Embryonic facial prominence (tissue), 1 donor: ENCODE measurements around the gene MPRIP.
"Not testable (repeated sequence)": the region's sequence is repeated elsewhere in the genome, so short reads cannot be mapped to it uniquely, and the experiment has no call there.

Experiments
- DNase-seq: peaks from one replicate; pipeline ENCODE4 v3.0.0-alpha.2; 2016; ENCODE audit errors: extremely low spot score

Gene MPRIP

GRCh38 chr17:17147821-17148220 lies 105.6 kb downstream of the MPRIP start:
- no peak for DNase-seq

- DNase-seq, result no peak
These were observed 107.5 kb downstream of the MPRIP start for GRCh38 chr17:17149520-17150447.

- no peak for DNase-seq
These were observed 108.2 kb downstream of the MPRIP start for GRCh38 chr17:17150448-17150800.

- DNase-seq, result no peak
These were observed 108.8 kb downstream of the MPRIP start for GRCh38 chr17:17151055-17151454.

- DNase-seq, result no peak
These were observed 109.3 kb downstream of the MPRIP start for GRCh38 chr17:17151541-17151940.

- DNase-seq, result no peak
These were observed 109.7 kb downstream of the MPRIP start for GRCh38 chr17:17151962-17152361.

GRCh38 chr17:17152385-17152784 lies 110.1 kb downstream of the MPRIP start:
- no peak for DNase-seq

GRCh38 chr17:17153071-17153470 lies 110.8 kb downstream of the MPRIP start:
- DNase-seq, result no peak

- DNase-seq, result no peak
These were observed 111.5 kb downstream of the MPRIP start for GRCh38 chr17:17153709-17154108.

GRCh38 chr17:17154556-17154955 lies 112.3 kb downstream of the MPRIP start:
- no peak for DNase-seq

GRCh38 chr17:17154981-17155380 lies 112.7 kb downstream of the MPRIP start:
- DNase-seq, result no peak

- DNase-seq, result no peak
These were observed 113.3 kb downstream of the MPRIP start for GRCh38 chr17:17155568-17155967.

- no peak for DNase-seq
These were observed 113.8 kb downstream of the MPRIP start for GRCh38 chr17:17156107-17156506.

GRCh38 chr17:17156511-17156910 lies 114.3 kb downstream of the MPRIP start:
- no peak for DNase-seq

GRCh38 chr17:17157041-17157440 lies 114.8 kb downstream of the MPRIP start:
- DNase-seq, result no peak

- not testable (repeated sequence) for DNase-seq
These were observed 116.2 kb downstream of the MPRIP start for GRCh38 chr17:17158506-17158905.

- DNase-seq, result peak; percentile 8
These were observed 117.3 kb downstream of the MPRIP start for GRCh38 chr17:17159571-17159970.

- DNase-seq, result no peak
These were observed 118.9 kb downstream of the MPRIP start for GRCh38 chr17:17161121-17161520.

GRCh38 chr17:17161759-17162158 lies 119.5 kb downstream of the MPRIP start:
- DNase-seq, result no peak

- no peak for DNase-seq
These were observed 121.9 kb downstream of the MPRIP start for GRCh38 chr17:17164156-17164555.

- no peak for DNase-seq
These were observed 122.4 kb downstream of the MPRIP start for GRCh38 chr17:17164676-17165075.

- DNase-seq, result no peak
These were observed 123.5 kb downstream of the MPRIP start for GRCh38 chr17:17165666-17166308.

GRCh38 chr17:17166446-17166845 lies 124.2 kb downstream of the MPRIP start:
- no peak for DNase-seq
